ENCODE results near the gene CETP.

Gene CETP

DNA sequence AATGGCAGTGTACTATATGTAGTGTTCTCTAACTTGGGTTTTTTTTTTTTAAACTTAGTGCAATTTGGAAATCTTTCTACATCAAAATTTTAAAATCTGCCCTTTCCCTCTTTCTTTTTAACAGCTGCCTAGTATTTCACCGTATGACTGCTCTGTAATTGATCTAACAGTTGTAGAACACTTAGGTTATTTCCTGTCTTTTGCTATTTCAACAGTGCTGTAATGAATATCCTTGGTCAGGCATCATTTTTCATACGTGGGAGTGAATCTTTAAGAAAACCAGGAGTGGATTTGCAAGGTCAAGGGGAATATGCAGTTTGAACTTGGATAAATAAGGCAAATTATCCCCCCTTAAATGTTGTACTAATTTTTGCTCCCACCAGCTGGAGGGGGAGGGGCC lies 31.5 kb downstream of the CETP start:
- DNase-seq (ENCODE audit: low read depth) = peak; percentile 37
- H3K4me3 ChIP-seq (replicated peaks; ENCODE audit: low read depth, low read length) = no peak overlapping the region

DNA sequence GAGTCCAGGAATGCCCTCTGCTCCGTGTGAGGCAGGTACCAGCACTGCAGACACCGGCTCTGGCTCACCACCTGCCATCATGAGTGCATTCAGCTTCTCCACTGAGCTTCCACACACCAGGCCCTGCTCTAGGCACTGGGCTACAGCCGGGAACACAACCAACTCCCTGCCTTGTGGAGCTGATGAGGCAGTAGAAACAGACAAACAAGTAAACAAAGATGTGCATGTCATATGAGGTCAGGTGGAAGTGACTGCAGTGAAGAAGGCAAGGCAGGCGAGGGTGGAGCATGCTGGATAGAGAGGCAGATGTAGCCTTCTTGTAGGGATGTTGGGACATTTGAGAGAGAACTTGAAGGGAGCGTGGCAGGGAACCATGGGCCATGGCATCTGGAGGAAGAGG lies 32.6 kb downstream of the CETP start:
- no peak overlapping the region for H3K4me3 ChIP-seq (replicated peaks; ENCODE audit: low read depth, low read length)
- TF ChIP-seq, protein P1, sequence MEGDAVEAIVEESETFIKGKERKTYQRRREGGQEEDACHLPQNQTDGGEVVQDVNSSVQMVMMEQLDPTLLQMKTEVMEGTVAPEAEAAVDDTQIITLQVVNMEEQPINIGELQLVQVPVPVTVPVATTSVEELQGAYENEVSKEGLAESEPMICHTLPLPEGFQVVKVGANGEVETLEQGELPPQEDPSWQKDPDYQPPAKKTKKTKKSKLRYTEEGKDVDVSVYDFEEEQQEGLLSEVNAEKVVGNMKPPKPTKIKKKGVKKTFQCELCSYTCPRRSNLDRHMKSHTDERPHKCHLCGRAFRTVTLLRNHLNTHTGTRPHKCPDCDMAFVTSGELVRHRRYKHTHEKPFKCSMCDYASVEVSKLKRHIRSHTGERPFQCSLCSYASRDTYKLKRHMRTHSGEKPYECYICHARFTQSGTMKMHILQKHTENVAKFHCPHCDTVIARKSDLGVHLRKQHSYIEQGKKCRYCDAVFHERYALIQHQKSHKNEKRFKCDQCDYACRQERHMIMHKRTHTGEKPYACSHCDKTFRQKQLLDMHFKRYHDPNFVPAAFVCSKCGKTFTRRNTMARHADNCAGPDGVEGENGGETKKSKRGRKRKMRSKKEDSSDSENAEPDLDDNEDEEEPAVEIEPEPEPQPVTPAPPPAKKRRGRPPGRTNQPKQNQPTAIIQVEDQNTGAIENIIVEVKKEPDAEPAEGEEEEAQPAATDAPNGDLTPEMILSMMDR (IDR thresholded peaks at IDR 0.05; ENCODE audit: low read length, missing control alignments) = no peak
- no peak for DNase-seq (ENCODE audit: low read depth)

More for the DNA sequence above, 31.5 kb downstream of the CETP start:
- TF ChIP-seq, protein P1 (IDR thresholded peaks at IDR 0.05; ENCODE audit: low read length, missing control alignments) = no peak

DNA sequence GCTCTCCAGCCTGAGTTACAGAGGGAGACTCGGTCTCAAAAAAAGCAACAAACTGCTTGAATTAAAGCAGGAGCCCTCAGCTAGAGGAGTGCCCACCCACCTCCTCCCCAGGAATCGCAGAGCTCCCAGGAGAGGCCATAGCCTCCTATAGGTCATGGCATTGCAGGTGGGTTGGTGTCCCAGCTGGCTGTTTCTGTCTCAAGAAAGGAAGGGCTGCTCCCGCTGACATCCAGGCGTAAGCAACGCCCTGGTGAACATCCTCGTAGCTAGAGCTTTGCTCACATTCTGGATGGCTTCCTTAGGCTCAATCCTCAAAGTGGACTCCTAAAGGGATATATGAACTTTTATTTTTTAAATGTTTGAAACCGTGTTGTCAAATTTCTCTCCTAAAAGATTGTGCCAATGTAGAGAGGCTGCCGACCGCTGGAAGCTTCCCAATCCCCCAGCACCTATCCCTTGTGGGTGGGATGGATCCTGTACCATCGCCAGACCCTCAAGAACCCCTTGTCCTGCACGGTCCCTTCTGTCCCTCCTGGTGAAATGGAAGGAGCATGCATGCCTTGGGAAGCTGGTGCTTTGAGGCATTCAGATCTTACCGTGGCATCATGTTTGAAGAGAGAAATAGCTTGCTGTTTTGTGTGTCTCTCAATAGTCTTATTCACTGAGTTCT lies 33.5 kb downstream of the CETP start:
- DNase-seq (ENCODE audit: low read depth) = no peak
- no peak overlapping the region for H3K4me3 ChIP-seq (replicated peaks; ENCODE audit: low read depth, low read length)
- TF ChIP-seq, protein P1 (IDR thresholded peaks at IDR 0.05; ENCODE audit: low read length, missing control alignments) = no peak

DNA sequence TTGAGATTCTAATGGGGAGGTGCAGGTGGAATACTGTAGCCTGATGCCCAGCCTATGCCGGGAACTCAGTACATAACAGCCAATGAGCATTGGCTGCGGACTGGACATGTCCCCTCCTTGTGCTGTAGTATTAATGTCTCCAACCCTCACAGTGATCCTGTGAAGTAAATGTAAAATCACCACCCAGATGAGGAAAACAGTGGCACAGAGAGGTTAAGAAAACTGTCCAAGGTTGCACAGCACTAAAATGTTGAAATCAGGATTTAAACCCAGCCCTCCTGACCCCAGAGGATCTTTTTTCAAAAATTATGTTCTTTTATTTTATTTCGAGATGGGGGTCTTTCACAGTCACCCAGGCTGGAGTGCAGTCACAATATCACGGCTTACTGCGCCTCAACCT lies 35.5 kb downstream of the CETP start:
- no peak for DNase-seq (ENCODE audit: low read depth)
- TF ChIP-seq, protein P1 (IDR thresholded peaks at IDR 0.05; ENCODE audit: low read length, missing control alignments) = no peak
- no peak overlapping the region for H3K4me3 ChIP-seq (replicated peaks; ENCODE audit: low read depth, low read length)

DNA sequence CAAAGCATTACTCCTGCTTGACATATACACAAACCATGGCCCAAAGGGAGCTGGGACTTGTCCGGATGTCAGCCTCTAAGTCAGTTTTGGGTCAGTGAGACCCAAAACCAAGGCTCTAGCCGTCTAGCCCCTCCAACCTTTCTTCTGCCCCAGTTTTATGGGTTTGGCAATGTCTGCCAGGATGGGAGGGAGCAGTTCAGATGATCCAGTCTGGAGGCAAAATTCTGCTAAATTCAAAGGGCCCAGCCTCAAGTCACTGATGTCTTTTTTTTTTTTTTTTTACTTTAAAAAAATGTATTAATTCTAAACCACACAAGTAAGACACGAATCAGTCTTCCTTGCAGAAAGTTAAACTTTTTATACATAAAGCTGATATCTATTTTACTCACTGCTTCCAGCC lies 36.2 kb downstream of the CETP start:
- TF ChIP-seq, protein P1 (IDR thresholded peaks at IDR 0.05; ENCODE audit: low read length, missing control alignments) = no peak
- H3K4me3 ChIP-seq (replicated peaks; ENCODE audit: low read depth, low read length) = no peak overlapping the region
- no peak for DNase-seq (ENCODE audit: low read depth)

DNA sequence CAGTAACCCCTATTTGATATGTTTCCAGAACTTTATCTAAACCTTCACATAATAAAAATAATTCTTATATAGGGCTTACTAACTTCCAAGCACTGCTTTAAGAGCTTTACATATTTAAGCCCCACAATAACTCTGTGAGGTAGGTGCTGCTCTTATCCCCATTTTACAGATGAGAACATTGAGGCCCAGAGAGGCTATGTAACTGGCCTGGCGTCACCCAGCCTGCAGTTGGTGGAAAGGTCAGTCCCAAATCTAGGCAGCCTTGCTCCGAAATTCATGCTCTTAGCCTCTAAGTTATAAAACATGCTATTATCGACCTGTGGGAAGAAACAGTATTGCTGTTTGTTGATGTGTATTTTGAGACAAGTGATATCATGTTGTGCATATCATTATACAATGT lies 36.6 kb downstream of the CETP start:
- TF ChIP-seq, protein P1 (IDR thresholded peaks at IDR 0.05; ENCODE audit: low read length, missing control alignments) = no peak
- no peak for DNase-seq (ENCODE audit: low read depth)
- H3K4me3 ChIP-seq (replicated peaks; ENCODE audit: low read depth, low read length) = no peak overlapping the region

DNA sequence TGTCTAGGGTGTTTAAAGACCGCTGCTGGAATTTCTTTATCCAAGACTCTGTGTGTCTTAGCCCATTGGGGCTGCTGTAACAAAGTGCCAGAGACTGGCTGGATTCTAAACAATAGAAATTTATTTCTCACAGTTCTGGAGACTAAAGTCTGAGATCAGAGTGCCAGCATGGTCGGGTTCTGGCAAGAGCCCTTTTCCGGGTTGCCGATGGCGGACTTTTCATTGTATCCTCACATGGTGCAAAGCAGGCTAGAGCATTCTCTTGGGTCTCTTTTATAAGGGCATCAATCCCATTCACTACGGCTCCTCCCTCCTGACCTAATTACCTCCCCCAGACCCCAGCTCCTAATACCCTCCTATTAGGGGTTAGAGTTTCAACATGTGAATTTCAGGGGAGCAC lies 37.1 kb downstream of the CETP start:
- DNase-seq (ENCODE audit: low read depth) = no peak
- TF ChIP-seq, protein P1 (IDR thresholded peaks at IDR 0.05; ENCODE audit: low read length, missing control alignments) = no peak
- H3K4me3 ChIP-seq (replicated peaks; ENCODE audit: low read depth, low read length) = no peak overlapping the region

Measured in fibroblast of pulmonary artery (primary cell).